D341Med (cell line): ENCODE measurements around the gene YTHDC1.
"Not testable (repeated sequence)": the region's sequence is repeated elsewhere in the genome, so short reads cannot be mapped to it uniquely, and the experiment has no call there.

ENCODE experiments used
- DNase-seq: peaks from one replicate; pipeline ENCODE4 v3.0.0; 2012; ENCODE audit warnings: low spot score

Gene YTHDC1

GRCh38 chr4:68349649-68350360, at the start of gene YTHDC1:
Gene YTHDC1 (minus strand): TSS chr4:68350090. CDS start chr4:68349753, 337 bp downstream.
- DNase-seq, result peak; percentile 94

DNA sequence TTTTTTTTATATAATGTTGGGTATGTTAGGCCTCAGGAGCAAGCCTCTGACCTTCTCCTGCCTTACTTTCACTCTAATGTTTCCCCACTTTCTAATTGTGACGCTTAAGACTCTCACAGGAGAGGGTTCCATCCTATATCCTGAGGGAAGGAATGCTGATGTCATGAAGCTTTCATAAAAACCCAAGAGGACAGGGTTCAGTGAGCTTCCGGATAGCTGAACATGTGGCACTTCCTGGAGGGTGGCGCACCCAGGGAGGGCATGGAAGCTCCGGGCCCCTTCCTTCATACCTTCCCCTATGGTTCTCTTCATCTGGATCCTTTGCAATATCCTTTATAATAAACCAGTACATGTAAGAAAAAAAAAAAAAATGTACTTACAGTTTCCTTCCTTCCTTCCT, 49.4 kb upstream of the YTHDC1 start:
- DNase-seq, result no peak

DNA sequence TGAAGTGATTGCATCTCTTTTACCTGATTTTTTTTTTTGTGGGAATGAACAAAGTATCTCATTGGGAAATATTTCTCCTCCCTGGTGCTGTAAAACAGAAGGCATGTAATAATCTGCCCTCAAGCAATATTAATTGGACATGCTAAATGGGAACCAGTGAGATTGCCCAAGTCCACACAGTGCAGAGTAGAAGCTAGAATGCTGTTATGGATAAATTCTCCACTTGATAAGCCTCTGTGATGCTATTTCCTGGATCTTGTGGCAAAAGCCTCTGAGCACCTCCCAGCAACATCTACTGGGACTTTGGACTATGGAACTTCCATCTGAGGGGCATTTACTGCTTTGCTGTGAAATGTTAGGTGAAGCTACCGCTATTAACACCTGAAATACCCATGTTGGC, 46.9 kb upstream of the YTHDC1 start:
- DNase-seq, result no peak

GRCh38 chr4:68391436-68391835, 41.5 kb upstream of the YTHDC1 start:
- DNase-seq, result no peak

- DNase-seq, result no peak
Measured at GRCh38 chr4:68390205-68390935, 40.5 kb upstream of the YTHDC1 start.

DNA sequence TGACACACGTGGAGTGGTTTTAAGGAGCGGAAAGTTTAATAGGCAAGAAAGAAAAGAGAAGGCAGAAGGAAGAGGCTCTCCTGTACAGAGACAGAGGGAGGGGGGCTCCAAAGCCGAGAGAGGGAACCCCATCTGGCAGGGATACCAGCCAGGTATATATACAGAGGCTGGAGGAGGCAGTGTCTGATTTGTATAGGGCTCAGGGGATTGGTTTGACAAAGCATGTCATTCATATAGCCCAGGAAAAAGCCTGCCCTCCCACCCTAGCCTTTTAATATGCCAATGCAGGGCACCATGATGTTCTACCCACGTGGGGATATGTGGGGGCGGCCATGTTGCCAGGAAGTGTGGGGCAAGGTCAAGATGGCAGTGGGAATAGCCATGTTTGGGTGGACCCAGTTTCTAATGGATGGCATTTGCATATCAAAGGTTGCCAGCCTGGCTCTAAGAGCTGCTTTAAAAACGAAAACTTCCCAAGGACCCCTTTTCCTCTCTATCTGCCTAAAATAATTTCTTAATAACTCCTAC, 39.6 kb upstream of the YTHDC1 start:
- not testable (repeated sequence) for DNase-seq

GRCh38 chr4:68388347-68388865, 38.5 kb upstream of the YTHDC1 start:
- DNase-seq, result no peak

DNA sequence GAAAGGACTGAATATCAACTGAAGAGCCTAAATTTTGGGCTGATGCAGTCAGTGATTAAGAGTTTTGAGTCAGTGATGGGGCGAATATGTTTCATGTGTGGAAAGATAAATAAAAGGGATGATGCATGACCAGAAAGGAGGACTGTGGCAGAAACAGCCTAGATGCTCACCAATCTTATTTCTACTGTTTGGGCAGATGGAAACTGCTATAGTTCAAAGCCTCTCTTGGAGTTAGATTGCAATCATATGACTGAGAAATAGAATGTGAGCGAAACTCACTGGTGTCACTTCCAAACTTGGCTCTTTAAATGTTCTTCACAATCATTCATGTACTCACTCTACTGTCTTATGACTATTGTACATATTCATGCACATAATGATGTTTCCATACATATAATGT, 35.4 kb upstream of the YTHDC1 start:
- DNase-seq, result no peak

DNA sequence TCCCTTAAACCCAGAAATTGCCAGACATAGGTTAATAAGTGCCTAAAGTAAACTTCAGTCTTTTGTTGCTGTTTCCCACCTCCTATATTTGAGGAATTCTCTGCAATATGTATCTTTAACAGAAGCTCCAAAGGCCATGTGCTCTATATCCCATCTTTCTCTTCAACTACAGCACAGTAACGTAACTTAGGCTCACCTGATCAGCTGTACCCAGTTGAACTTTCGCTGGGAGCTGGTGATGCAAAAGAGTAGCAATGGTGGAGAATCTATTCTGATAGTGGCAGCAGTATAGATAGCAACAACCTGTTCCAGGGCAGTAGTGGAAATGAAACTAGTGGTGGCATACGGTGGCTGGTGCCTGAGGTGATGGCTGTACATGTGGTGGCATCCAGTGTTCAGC, 33.2 kb upstream of the YTHDC1 start:
- DNase-seq, result no peak

GRCh38 chr4:68378226-68378625, 28.3 kb upstream of the YTHDC1 start:
- no peak for DNase-seq

DNA sequence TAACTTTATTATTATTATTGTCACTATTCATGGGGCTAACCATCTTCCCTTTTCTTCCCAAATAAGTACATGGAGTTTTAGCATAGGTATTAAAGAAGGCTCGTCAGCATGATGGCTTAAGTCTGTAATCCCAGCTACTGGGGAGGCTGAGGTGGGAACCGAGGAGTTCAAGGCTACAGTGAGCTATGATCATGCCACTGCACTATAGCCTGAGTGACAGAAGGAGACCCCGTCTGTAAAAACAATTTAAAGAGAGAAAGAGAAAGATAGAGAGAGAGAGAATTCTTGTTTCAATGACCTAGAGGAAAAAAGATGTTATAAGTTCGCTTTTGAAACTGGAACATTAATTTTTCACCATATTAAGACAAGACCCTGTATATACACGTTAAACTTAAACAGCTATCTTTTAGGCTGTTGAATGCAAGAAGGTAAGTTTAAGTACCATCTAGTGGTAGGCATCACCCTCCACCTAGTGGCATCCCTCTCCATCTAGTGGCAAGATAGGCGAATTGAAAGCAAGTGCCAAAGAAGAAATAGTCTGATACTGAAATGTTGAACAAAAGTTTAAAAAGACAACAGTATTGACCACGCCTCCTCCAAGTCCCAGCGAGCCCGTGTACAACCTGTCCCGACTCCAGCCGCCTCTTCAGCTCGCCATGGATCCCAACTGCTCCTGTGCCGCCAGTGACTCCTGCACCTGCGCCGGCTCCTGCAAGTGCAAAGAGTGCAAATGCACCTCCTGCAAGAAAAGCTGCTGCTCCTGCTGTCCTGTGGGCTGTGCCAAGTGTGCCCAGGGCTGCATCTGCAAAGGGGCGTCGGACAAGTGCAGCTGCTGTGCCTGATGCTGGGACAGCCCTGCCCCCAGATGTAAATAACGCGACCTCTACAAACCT, 26.0 kb upstream of the YTHDC1 start:
- DNase-seq, result peak; percentile 67

DNA sequence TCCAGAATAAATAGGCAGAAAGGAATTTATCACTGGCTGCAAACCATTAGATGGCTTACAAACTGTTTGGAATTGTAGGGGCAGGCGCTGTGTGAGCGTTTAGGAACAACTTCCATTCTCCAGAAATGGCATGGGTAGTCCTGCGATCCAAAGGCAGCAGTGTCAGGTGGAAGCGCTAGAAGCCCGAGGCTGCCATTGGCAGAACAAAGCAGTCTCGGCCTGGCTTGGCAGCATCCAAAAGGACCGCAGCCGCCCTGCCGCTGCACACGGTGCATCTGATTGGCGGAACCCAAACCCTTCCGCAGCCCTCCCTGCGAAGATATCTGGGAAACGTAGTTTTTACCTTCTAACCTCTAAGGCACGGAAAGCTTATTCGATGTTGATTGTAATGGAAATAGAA, 23.6 kb upstream of the YTHDC1 start:
- DNase-seq, result no peak

GRCh38 chr4:68372588-68372987, 22.7 kb upstream of the YTHDC1 start:
- no peak for DNase-seq

GRCh38 chr4:68369142-68369805, 19.4 kb upstream of the YTHDC1 start:
- no peak for DNase-seq

DNA sequence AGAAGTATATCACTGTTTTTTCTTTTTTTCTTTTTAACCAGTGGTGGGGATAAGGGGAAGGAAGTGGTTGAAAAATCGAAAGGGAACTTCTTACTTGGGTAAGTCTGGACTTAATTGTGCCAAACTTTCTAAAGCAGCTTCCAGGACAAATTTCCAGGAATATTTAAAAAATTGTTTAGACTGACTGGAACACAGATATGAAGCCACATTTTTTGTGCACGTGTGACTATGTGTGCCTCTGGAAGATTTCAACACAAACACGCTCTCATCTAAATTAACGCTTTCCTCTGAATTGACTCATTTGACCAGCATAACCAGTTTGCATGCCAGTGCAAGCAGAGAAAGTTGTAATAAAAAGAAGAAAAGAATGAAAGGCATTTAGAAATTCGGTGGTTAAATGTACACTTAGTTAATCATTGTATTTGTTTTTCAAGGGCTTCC, 18.8 kb upstream of the YTHDC1 start:
- DNase-seq, result no peak

- DNase-seq, result no peak
Measured at GRCh38 chr4:68367835-68368234, 17.9 kb upstream of the YTHDC1 start.

GRCh38 chr4:68366600-68366999, 16.7 kb upstream of the YTHDC1 start:
- no peak for DNase-seq

- DNase-seq, result no peak
Measured at GRCh38 chr4:68365068-68365467, 15.2 kb upstream of the YTHDC1 start.

- no peak for DNase-seq
Measured at GRCh38 chr4:68361146-68361589, 11.3 kb upstream of the YTHDC1 start.

GRCh38 chr4:68360231-68360968, 10.5 kb upstream of the YTHDC1 start:
- no peak for DNase-seq

DNA sequence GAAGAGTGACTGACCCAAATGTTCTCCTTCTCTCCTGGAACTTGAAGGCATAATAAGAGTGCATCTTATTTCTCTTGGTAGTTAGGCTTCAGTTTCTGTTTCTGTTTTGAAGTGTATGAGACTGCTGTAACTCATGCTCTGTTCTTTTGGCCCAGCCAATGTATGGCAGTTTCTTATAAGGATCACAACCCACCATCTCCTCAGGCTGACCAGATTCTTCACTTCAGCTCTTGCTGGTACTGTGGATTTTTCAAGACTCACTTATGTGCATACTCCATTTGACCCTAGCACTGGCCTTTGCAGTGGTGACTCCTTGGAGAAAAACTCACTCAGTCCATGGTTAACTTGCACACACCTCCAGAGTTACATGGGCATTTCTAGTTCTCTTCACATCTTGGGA, 9.6 kb upstream of the YTHDC1 start:
- no peak for DNase-seq
